ENCODE results near the gene ID2.

GRCh38 chr2:8654041-8654440 lies 27.8 kb upstream of the ID2 start:
- TF ChIP-seq, protein P1, sequence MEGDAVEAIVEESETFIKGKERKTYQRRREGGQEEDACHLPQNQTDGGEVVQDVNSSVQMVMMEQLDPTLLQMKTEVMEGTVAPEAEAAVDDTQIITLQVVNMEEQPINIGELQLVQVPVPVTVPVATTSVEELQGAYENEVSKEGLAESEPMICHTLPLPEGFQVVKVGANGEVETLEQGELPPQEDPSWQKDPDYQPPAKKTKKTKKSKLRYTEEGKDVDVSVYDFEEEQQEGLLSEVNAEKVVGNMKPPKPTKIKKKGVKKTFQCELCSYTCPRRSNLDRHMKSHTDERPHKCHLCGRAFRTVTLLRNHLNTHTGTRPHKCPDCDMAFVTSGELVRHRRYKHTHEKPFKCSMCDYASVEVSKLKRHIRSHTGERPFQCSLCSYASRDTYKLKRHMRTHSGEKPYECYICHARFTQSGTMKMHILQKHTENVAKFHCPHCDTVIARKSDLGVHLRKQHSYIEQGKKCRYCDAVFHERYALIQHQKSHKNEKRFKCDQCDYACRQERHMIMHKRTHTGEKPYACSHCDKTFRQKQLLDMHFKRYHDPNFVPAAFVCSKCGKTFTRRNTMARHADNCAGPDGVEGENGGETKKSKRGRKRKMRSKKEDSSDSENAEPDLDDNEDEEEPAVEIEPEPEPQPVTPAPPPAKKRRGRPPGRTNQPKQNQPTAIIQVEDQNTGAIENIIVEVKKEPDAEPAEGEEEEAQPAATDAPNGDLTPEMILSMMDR (IDR thresholded peaks at IDR 0.05) = no peak
- TF ChIP-seq POLR2A (IDR thresholded peaks at IDR 0.05) (no peak), POLR2AphosphoS5 (IDR thresholded peaks at IDR 0.05) (no peak), EP300 (IDR thresholded peaks at IDR 0.05) (no peak)
